Activated B cell treated with CpG ODN at 0.5 μM for 24 hours (primary cell): ENCODE measurements around the gene TFAP2C. TPM values are rescaled to one million over a fixed set of nuclear protein-coding genes. Genes with fewer than 3 reads are reported as not detected.

Experiments
- ATAC-seq: fragments of 200-7000 bp; cut with Tn5 transposase; one replicate; pipeline ENCODE4 v1.10.0; 2021; ENCODE audit warnings: low read depth, mild to moderate bottlenecking, moderate library complexity
- CTCF ChIA-PET: fragments of 350-600 bp; sonication (Branson Sonifier 250); formaldehyde crosslinking; loops from one replicate; lab custom pipeline; 2021; ENCODE audit warnings: antibody characterized with exemption; lab: Charles Lee
- POLR2A ChIA-PET: fragments of 350-600 bp; sonication (Branson Sonifier 250); formaldehyde crosslinking; loops from one replicate; lab custom pipeline; 2021; ENCODE audit warnings: antibody characterized with exemption; lab: Charles Lee
- DNase-seq: peaks from one replicate; pipeline ENCODE4 v3.0.0; 2022
- H3K27ac Mint-ChIP-seq: one replicate; pipeline ENCODE4 v1.8.0; 2020; ENCODE audit warnings: mixed read lengths
- H3K27me3 Mint-ChIP-seq: one replicate; pipeline ENCODE4 v1.8.0; 2021; ENCODE audit warnings: mixed read lengths
- H3K36me3 Mint-ChIP-seq: one replicate; pipeline ENCODE4 v1.8.0; 2021; ENCODE audit warnings: low read depth, mixed read lengths
- H3K4me1 Mint-ChIP-seq: one replicate; pipeline ENCODE4 v1.8.0; 2021; ENCODE audit warnings: mixed read lengths
- H3K4me3 Mint-ChIP-seq: one replicate; pipeline ENCODE4 v1.8.0; 2020; ENCODE audit warnings: mild to moderate bottlenecking, mixed read lengths
- H3K9me3 Mint-ChIP-seq: one replicate; pipeline ENCODE4 v1.8.0; 2020; ENCODE audit warnings: mixed read lengths
- CTCF ChIP-seq: fragments of 200-600 bp; IDR thresholded peaks from one replicate; pipeline ENCODE4 v1.8.0; 2022; ENCODE audit warnings: antibody characterized with exemption, mild to moderate bottlenecking
- intact Hi-C: fragments of 100-400 bp; cut with micrococcal nuclease; formaldehyde crosslinking; loops from one replicate; pipeline ENCODE4 v1.15.1; 2024
- total RNA-seq: library from RNA; stranded (reverse); gene quantifications from 2 replicates; pipeline ENCODE4 v1.2.3, GENCODE V29; 2022

TFAP2C gene
- total RNA-seq, 1 donor from 2014 or later = not detected

- H3K4me3 Mint-ChIP-seq = no peak overlapping the region
- ChIA-PET POLR2A (no interaction called here), CTCF (no interaction called here)
- DNase-seq = no peak
- ATAC-seq = no peak
- H3K27me3 Mint-ChIP-seq = no peaks in the 10 kb centered on the region
- no peaks in the 10 kb centered on the region for H3K9me3 Mint-ChIP-seq
- intact Hi-C loops = no loop called here
- no peak overlapping the region for H3K27ac Mint-ChIP-seq
- H3K4me1 Mint-ChIP-seq = no peaks in the 10 kb centered on the region
- no peaks in the 10 kb centered on the region for H3K36me3 Mint-ChIP-seq
- TF ChIP-seq CTCF = no peak
Measured at GRCh38 chr20:56676679-56677078, 47.6 kb downstream of the TFAP2C start.

- ChIA-PET POLR2A (no interaction called here), CTCF (no interaction called here)
- H3K27me3 Mint-ChIP-seq = no peaks in the 10 kb centered on the region
- no peak for TF ChIP-seq CTCF
- H3K36me3 Mint-ChIP-seq = no peaks in the 10 kb centered on the region
- no peak for ATAC-seq
- no peak overlapping the region for H3K27ac Mint-ChIP-seq
- H3K9me3 Mint-ChIP-seq = no peaks in the 10 kb centered on the region
- no peak overlapping the region for H3K4me3 Mint-ChIP-seq
- H3K4me1 Mint-ChIP-seq = no peaks in the 10 kb centered on the region
- DNase-seq = no peak
- intact Hi-C loops = no loop called here
Measured at GRCh38 chr20:56683077-56683865, 54.2 kb downstream of the TFAP2C start.

- ATAC-seq (no peak), DNase-seq (no peak)
- no peak overlapping the region for H3K27ac Mint-ChIP-seq
- ChIA-PET POLR2A (interaction anchor here (0.7 kb wide), 1 partner anchor 256 kb away, joined by 3 read pairs; no protein-coding TSS in a partner anchor), CTCF (no interaction called here)
- no peaks in the 10 kb centered on the region for H3K36me3 Mint-ChIP-seq
- no peak for TF ChIP-seq CTCF
- intact Hi-C loops = no loop called here
- H3K4me3 Mint-ChIP-seq = no peak overlapping the region
- H3K27me3 Mint-ChIP-seq = peaks cover 4% of the 10 kb centered on the region
- H3K4me1 Mint-ChIP-seq = no peaks in the 10 kb centered on the region
- H3K9me3 Mint-ChIP-seq = no peaks in the 10 kb centered on the region
Measured at GRCh38 chr20:56685879-56686278, 56.8 kb downstream of the TFAP2C start.

- H3K27ac Mint-ChIP-seq = no peak overlapping the region
- no peaks in the 10 kb centered on the region for H3K4me1 Mint-ChIP-seq
- intact Hi-C loops = no loop called here
- POLR2A ChIA-PET = no interaction called here
- no peak for TF ChIP-seq CTCF
- no peaks in the 10 kb centered on the region for H3K36me3 Mint-ChIP-seq
- H3K27me3 Mint-ChIP-seq = peaks cover 4% of the 10 kb centered on the region
- ATAC-seq = no peak
- DNase-seq = no peak
- H3K9me3 Mint-ChIP-seq = no peaks in the 10 kb centered on the region
- CTCF ChIA-PET = no interaction called here
- H3K4me3 Mint-ChIP-seq = no peak overlapping the region
Measured at GRCh38 chr20:56687061-56687460, 58.0 kb downstream of the TFAP2C start.

GRCh38 chr20:56688106-56688505, 59.0 kb downstream of the TFAP2C start:
- Mint-ChIP-seq H3K4me1 (no peaks in the 10 kb centered on the region), H3K27ac (no peak overlapping the region), H3K9me3 (no peaks in the 10 kb centered on the region), H3K27me3 (peaks cover 4% of the 10 kb centered on the region), H3K4me3 (no peak overlapping the region), H3K36me3 (no peaks in the 10 kb centered on the region)
- no peak for DNase-seq
- ATAC-seq = no peak
- no peak for TF ChIP-seq CTCF
- CTCF ChIA-PET = no interaction called here
- POLR2A ChIA-PET = no interaction called here
- intact Hi-C loops = no loop called here

Other genes with a start within 250 kb of the TFAP2C start
- gene AURKA, start 237.1 kb upstream of the TFAP2C start, total RNA-seq = 3.8 and 4.7 TPM in 2 replicates
- gene CSTF1, start 236.7 kb upstream of the TFAP2C start, total RNA-seq = 31.4 and 36.2 TPM in 2 replicates
- gene CASS4, start 217.0 kb upstream of the TFAP2C start, total RNA-seq = 0.29 and 0.51 TPM in 2 replicates
- 81.0 and 81.1 TPM in 2 replicates for gene RTF2, start 160.7 kb upstream of the TFAP2C start, total RNA-seq
- 1.9 and 2.6 TPM in 2 replicates for gene FAM209A, start 104.6 kb upstream of the TFAP2C start, total RNA-seq
- 1.4 and 1.5 TPM in 2 replicates for gene FAM209B, start 96.1 kb upstream of the TFAP2C start, total RNA-seq